Astrocyte (in vitro differentiated cells and primary cell): ENCODE data around the gene RTL5. TPM values are rescaled to one million over a fixed set of nuclear protein-coding genes. Genes with fewer than 3 reads are reported as not detected.

Experiments
- DNase-seq: peaks from one replicate; pipeline ENCODE4 v3.0.0-alpha.2; 2010; ENCODE audit warnings: low read depth
- FAIRE-seq: peaks from 2 replicates; lab custom pipeline; 2011; peaks lifted over from hg19 to GRCh38; lab: Jason Lieb, UNC
- H2AFZ ChIP-seq: 2 replicates; pipeline ENCODE4 v1.6.0; 2012; ENCODE audit warnings: low read depth, low read length, inconsistent platforms
- H3K27ac ChIP-seq: 2 replicates; pipeline ENCODE4 v1.5.1; 2011; ENCODE audit warnings: low read depth, low read length, inconsistent platforms
- H3K27me3 ChIP-seq: 2 replicates; pipeline ENCODE4 v1.6.0; 2011; ENCODE audit warnings: low read length, inconsistent platforms; ENCODE audit not compliant: insufficient read depth
- H3K36me3 ChIP-seq: 2 replicates; pipeline ENCODE4 v1.5.1; 2011; ENCODE audit warnings: low read length, inconsistent platforms; ENCODE audit not compliant: insufficient read depth
- H3K4me1 ChIP-seq: 2 replicates; pipeline ENCODE4 v1.5.1; 2011; ENCODE audit warnings: low read length, inconsistent platforms; ENCODE audit not compliant: insufficient read depth
- H3K4me2 ChIP-seq: 2 replicates; pipeline ENCODE4 v1.6.0; 2012; ENCODE audit warnings: low read length, inconsistent platforms
- H3K4me3 ChIP-seq: 2 replicates; pipeline ENCODE4 v1.5.1; 2011; ENCODE audit warnings: low read depth, mild to moderate bottlenecking, low read length, inconsistent platforms; ENCODE audit not compliant: insufficient read depth
- H3K79me2 ChIP-seq: 2 replicates; pipeline ENCODE4 v1.6.0; 2012; ENCODE audit warnings: mild to moderate bottlenecking, low read length, inconsistent platforms; ENCODE audit not compliant: insufficient read depth
- H3K9ac ChIP-seq: 2 replicates; pipeline ENCODE4 v1.6.0; 2012; ENCODE audit warnings: mild to moderate bottlenecking, low read length, inconsistent platforms
- H3K9me3 ChIP-seq: 2 replicates; pipeline ENCODE4 v1.5.1; 2012; ENCODE audit warnings: low read depth, mild to moderate bottlenecking, low read length, inconsistent platforms; ENCODE audit not compliant: insufficient read depth
- H4K20me1 ChIP-seq: 2 replicates; pipeline ENCODE4 v1.6.0; 2012; ENCODE audit warnings: low read length, inconsistent platforms; ENCODE audit not compliant: insufficient read depth
- H3K27ac Mint-ChIP-seq: one replicate; pipeline ENCODE4 v1.8.0; 2021; ENCODE audit warnings: mild to moderate bottlenecking, mixed read lengths; ENCODE audit not compliant: unreplicated experiment
- H3K27me3 Mint-ChIP-seq: one replicate; pipeline ENCODE4 v1.8.0; 2021; ENCODE audit warnings: low read depth, mixed read lengths; ENCODE audit not compliant: unreplicated experiment
- H3K36me3 Mint-ChIP-seq: one replicate; pipeline ENCODE4 v1.8.0; 2021; ENCODE audit warnings: low read depth, mixed read lengths; ENCODE audit not compliant: unreplicated experiment
- H3K4me1 Mint-ChIP-seq: one replicate; pipeline ENCODE4 v1.8.0; 2021; ENCODE audit warnings: low read depth, mixed read lengths; ENCODE audit not compliant: unreplicated experiment
- H3K4me3 Mint-ChIP-seq: one replicate; pipeline ENCODE4 v1.8.0; 2021; ENCODE audit warnings: mild to moderate bottlenecking, moderate library complexity, mixed read lengths; ENCODE audit not compliant: unreplicated experiment
- H3K9me3 Mint-ChIP-seq: one replicate; pipeline ENCODE4 v1.8.0; 2021; ENCODE audit warnings: mild to moderate bottlenecking, mixed read lengths; ENCODE audit not compliant: unreplicated experiment
- EZH2 ChIP-seq: IDR thresholded peaks from 2 replicates; pipeline ENCODE4 v1.6.1; 2012; ENCODE audit warnings: mild to moderate bottlenecking, low read length, inconsistent platforms; ENCODE audit not compliant: insufficient read depth
- total RNA-seq: library from RNA; stranded (reverse); gene quantifications from 2 replicates; pipeline ENCODE4 v1.2.1, GENCODE V29; 2021
- TF ChIP-seq, protein P1 (sequence below): IDR thresholded peaks from 2 replicates; pipeline ENCODE4 v1.5.1; 2011; ENCODE audit warnings: low read depth, mild to moderate bottlenecking, inconsistent platforms, low read length, moderate library complexity; ENCODE audit not compliant: insufficient read depth

The RTL5 gene
- total RNA-seq, 1 donor from 2014 or later = 16.1 TPM

- no peak overlapping the region for H3K4me3 ChIP-seq
- no peak overlapping the region for H3K4me3 Mint-ChIP-seq
- H2AFZ ChIP-seq = no peak overlapping the region
- peaks cover 4% of the 10 kb centered on the region for H3K36me3 Mint-ChIP-seq
- no peak for TF ChIP-seq EZH2
- TF ChIP-seq, protein P1, sequence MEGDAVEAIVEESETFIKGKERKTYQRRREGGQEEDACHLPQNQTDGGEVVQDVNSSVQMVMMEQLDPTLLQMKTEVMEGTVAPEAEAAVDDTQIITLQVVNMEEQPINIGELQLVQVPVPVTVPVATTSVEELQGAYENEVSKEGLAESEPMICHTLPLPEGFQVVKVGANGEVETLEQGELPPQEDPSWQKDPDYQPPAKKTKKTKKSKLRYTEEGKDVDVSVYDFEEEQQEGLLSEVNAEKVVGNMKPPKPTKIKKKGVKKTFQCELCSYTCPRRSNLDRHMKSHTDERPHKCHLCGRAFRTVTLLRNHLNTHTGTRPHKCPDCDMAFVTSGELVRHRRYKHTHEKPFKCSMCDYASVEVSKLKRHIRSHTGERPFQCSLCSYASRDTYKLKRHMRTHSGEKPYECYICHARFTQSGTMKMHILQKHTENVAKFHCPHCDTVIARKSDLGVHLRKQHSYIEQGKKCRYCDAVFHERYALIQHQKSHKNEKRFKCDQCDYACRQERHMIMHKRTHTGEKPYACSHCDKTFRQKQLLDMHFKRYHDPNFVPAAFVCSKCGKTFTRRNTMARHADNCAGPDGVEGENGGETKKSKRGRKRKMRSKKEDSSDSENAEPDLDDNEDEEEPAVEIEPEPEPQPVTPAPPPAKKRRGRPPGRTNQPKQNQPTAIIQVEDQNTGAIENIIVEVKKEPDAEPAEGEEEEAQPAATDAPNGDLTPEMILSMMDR = no peak
- H3K79me2 ChIP-seq = no peaks in the 10 kb centered on the region
- H3K4me1 Mint-ChIP-seq = peaks cover 14% of the 10 kb centered on the region
- H4K20me1 ChIP-seq = no peaks in the 10 kb centered on the region
- no peak overlapping the region for H3K27ac Mint-ChIP-seq
- H3K9me3 Mint-ChIP-seq = no peaks in the 10 kb centered on the region
- no peak overlapping the region for H3K27ac ChIP-seq
- H3K4me2 ChIP-seq = no peak overlapping the region
- DNase-seq (no peak), FAIRE-seq (peak; percentile 47)
- no peaks in the 10 kb centered on the region for H3K27me3 Mint-ChIP-seq
- H3K36me3 ChIP-seq = no peaks in the 10 kb centered on the region
- no peak overlapping the region for H3K9ac ChIP-seq
- H3K9me3 ChIP-seq = no peaks in the 10 kb centered on the region
- no peaks in the 10 kb centered on the region for H3K27me3 ChIP-seq
- no peaks in the 10 kb centered on the region for H3K4me1 ChIP-seq
These were observed 29.0 kb downstream of the RTL5 start for GRCh38 chrX:72102760-72103159.

- TF ChIP-seq, protein P1 = no peak
- no peak for TF ChIP-seq EZH2
- Histone ChIP-seq H3K4me2 (no peak overlapping the region), H3K36me3 (no peaks in the 10 kb centered on the region), H4K20me1 (no peaks in the 10 kb centered on the region), H3K4me3 (no peak overlapping the region), H3K9ac (no peak overlapping the region), H2AFZ (no peak overlapping the region), H3K9me3 (no peaks in the 10 kb centered on the region), H3K27me3 (no peaks in the 10 kb centered on the region), H3K27ac (no peak overlapping the region), H3K4me1 (no peaks in the 10 kb centered on the region), H3K79me2 (no peaks in the 10 kb centered on the region)
- no peaks in the 10 kb centered on the region for H3K27me3 Mint-ChIP-seq
- FAIRE-seq = peak; percentile 65
- no peak overlapping the region for H3K27ac Mint-ChIP-seq
- H3K4me1 Mint-ChIP-seq = peaks cover 9% of the 10 kb centered on the region
- no peak for DNase-seq
- no peaks in the 10 kb centered on the region for H3K36me3 Mint-ChIP-seq
- H3K4me3 Mint-ChIP-seq = no peak overlapping the region
- H3K9me3 Mint-ChIP-seq = no peaks in the 10 kb centered on the region
These were observed 29.6 kb downstream of the RTL5 start for GRCh38 chrX:72102126-72102525.

GRCh38 chrX:72101597-72102037 lies 30.1 kb downstream of the RTL5 start:
- Histone ChIP-seq H3K79me2 (no peaks in the 10 kb centered on the region), H3K9ac (no peak overlapping the region), H4K20me1 (no peaks in the 10 kb centered on the region), H3K4me1 (no peaks in the 10 kb centered on the region), H3K36me3 (no peaks in the 10 kb centered on the region), H3K4me3 (no peak overlapping the region), H3K9me3 (no peaks in the 10 kb centered on the region), H3K27me3 (no peaks in the 10 kb centered on the region), H3K4me2 (no peak overlapping the region), H2AFZ (no peak overlapping the region), H3K27ac (no peak overlapping the region)
- Mint-ChIP-seq H3K4me1 (peaks cover 9% of the 10 kb centered on the region), H3K27me3 (no peaks in the 10 kb centered on the region), H3K9me3 (no peaks in the 10 kb centered on the region), H3K4me3 (no peak overlapping the region), H3K36me3 (no peaks in the 10 kb centered on the region), H3K27ac (no peak overlapping the region)
- TF ChIP-seq, protein P1 = no peak
- no peak for TF ChIP-seq EZH2
- DNase-seq = no peak
- no peak for FAIRE-seq
